HG03342 (cell line): ENCODE data around the gene NHS.
"Not testable (repeated sequence)": the region's sequence is repeated elsewhere in the genome, so short reads cannot be mapped to it uniquely, and the experiment has no call there.

ENCODE experiments used
- ATAC-seq: cut with Tn5 transposase; IDR thresholded peaks from one replicate; pipeline ENCODE4 v1.9.1; 2021; ENCODE audit warnings: mild to moderate bottlenecking, moderate library complexity; ENCODE audit not compliant: unreplicated experiment

The NHS gene

GRCh38 chrX:17443556-17443955, 68.6 kb downstream of the NHS start:
- no peak for ATAC-seq

- not testable (repeated sequence) for ATAC-seq
These were observed 71.3 kb downstream of the NHS start for GRCh38 chrX:17446269-17446668.

DNA sequence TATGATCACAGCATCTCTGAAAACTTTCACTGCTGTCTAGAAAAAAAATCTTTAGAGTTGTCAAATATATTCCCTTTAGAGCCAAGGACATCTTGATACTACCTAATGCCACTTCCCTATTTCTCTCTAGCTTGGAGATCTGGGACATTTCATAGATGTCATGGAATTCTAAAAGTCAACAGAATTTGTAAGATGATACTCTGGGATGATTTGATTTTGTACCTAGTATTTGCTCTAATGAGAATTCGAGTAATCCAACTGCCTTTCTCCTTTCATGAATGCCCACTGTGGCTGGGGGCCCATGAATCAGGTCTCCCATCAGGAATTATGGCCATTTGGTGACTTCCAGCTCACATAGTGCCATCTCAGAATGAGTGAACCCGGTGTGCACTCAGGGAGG, 73.2 kb downstream of the NHS start:
- no peak for ATAC-seq

DNA sequence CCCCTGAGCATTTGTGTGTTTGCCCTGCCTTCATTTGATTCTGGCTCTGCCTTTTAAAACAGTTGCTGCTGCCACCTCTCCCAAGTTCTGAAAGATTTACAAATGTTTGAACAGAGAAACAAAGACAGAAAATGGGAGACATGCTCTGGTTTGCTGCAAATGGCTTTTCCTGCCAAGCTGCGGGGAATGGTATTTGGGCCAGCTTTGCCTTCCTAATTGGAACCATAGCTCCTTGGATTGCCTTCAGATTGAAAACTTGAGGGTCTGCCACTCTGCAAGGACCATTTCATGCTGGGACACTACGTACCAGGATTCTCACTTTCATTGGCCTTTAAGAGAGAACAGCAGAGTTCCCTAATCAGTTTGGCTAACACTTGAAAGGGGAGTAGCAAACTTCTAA, 74.9 kb downstream of the NHS start:
- no peak for ATAC-seq

GRCh38 chrX:17453788-17454187, 78.8 kb downstream of the NHS start:
- no peak for ATAC-seq

GRCh38 chrX:17456526-17456925, 81.5 kb downstream of the NHS start:
- ATAC-seq = no peak

DNA sequence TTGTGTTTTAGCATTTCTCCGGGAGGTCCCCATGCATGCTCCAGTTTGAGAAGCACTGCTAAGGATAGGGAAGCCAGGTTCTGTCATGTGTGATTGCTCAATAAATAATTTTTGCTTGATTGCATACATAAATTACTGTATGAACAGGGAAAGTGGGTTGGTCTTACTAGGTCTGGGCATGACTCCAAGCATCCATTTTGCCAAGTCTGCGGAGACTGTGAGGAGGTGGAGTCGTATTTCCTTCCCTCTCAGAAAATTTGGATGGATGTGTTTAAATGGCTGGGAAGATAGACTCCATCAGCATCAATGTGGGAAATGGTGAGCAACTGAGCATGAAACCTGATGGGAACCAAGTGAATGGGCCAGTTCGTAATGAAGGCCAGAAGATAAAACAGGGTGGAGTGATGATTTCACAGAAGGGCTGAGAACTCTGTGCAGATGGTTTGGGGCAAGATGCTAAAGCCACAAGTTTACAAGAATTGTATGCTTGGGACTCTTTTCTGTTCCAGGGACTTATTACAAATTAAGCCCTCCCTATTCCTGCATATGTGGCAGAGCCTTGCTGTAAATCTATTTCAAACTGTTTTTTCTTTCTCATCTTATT, 84.1 kb downstream of the NHS start:
- no peak for ATAC-seq

DNA sequence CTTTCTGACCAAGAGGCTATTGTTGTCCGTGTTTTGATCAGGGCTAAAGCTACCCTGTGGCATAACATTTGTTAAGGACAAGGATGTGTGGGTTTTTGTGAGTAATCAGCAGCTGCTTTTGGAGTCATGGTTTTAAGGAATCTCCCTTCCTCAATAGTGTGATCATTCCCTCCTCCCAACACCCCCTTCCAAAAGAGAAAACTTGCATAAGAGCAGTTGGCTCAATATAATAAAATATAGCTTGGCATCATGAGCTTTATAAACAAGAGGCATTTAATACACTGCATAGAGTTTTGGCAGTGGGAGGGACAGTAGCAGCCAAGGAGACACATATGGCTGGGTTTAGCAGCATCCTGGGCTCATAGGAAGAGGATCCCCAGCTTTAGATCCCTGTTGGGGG, 84.7 kb downstream of the NHS start:
- no peak for ATAC-seq

DNA sequence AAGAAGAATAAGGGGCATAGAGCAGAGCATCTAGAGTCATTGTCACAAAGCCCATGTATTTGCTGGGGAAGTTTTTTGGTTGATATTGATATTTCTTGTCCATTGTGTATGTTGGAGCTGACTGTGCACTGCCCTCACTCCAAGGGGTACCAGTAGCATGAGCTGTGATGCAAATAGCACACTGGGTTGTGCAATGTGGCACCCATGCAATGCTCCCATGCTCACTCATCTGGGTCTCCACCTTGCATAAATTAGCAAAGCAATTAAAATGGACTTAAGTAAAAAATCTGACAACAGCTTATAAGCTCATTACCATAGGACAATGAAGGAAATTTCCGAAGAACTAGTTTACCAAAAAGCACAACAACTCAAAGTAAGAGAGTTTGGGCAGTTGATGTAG, 87.9 kb downstream of the NHS start:
- no peak for ATAC-seq

DNA sequence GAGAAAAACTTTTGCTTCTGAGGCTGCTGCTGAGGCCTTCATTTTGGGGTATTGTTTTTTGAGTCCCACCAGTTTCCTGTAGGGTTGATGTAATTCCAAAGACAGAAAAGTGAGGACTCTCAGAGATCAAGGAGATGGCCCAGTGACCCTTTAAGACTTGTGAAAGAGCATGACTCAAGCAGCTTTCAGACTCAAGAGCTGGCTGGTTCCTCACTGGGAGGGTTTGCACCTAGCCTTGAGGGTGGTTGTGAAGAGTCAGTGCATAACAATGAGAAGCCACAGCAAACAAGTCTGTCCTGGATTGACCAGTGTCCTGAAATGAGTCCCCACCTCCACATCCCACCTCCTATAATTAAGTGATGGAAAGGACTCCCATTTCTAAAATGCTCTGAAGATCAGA, 89.2 kb downstream of the NHS start:
- ATAC-seq = no peak

GRCh38 chrX:17465201-17465600, 90.2 kb downstream of the NHS start:
- no peak for ATAC-seq

- no peak for ATAC-seq
These were observed 90.8 kb downstream of the NHS start for GRCh38 chrX:17465802-17466201.

DNA sequence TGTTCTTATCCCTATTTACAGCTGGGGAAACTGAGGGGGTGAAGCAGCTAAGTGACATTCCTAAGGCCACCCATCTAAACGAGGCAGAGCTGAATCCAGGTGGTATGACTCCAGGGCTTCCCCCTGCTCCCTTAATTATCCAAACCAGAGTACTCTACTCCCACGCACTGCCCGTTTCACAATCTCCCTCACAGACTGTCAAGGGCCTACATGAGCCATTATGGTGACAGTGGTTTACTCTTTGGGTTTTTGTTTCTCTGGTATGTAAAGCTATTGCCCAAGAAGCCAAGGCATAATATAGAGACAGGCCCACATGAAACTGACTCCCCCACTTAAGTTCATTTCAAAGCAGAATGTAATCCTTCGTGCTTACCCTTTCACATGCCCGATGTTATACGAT, 95.1 kb downstream of the NHS start:
- no peak for ATAC-seq

DNA sequence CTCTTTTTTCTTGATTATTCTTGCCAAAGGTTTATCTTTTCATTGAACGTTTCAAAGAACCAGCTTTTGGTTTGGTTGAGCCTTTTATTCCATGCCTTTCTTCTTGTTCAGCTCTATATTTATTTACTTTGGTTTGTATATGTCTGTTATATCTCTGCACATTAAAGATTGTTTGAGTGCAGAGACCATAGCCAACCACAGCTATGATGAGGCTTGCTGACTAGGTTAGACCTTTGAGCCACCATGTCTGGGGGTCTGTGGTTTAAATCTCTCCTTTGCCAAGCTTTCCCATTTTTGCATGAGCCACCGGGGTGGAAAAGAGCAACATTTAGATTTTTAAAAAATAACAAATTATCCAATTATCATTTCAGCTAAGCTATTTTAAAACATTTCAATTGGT, 96.1 kb downstream of the NHS start:
- no peak for ATAC-seq

- ATAC-seq = no peak
These were observed 96.9 kb downstream of the NHS start for GRCh38 chrX:17471861-17472260.

DNA sequence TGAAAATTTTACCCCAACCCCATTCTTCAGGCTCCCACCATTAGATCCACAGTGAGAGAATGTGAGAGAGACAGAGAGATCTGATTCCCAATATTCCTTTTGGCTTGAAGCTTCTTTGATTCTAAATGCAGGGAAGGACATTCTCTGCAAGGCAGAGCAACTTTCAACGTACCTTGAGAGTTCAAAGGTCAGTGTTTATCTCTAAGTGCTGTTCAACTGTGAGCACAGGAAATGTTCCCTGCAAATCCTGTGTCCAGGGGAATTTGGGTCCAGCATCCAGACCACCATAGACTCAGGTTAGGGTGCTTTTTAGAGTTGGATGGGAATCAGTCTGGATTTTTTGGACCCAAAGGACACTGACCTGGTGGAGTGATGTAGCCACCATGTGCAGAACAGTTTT, 97.4 kb downstream of the NHS start:
- ATAC-seq = no peak

DNA sequence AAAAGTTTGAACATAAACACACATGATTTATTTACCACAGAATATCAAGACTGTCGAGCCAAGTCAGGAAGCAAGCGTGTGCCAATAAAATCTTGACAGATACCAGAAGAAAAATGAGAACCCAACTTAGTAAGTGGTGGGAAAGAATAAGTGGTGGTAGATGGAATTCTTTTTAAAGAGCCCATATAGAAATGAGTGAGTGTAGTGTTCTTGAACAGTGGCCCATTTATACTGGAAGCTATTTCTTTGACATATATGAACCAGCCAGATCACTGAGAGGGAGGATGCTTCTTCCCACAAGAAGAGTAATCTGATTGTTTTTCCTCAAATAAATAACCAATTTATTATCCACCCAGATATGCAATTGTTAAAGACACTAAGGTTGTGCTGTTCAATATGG, 98.0 kb downstream of the NHS start:
- no peak for ATAC-seq

DNA sequence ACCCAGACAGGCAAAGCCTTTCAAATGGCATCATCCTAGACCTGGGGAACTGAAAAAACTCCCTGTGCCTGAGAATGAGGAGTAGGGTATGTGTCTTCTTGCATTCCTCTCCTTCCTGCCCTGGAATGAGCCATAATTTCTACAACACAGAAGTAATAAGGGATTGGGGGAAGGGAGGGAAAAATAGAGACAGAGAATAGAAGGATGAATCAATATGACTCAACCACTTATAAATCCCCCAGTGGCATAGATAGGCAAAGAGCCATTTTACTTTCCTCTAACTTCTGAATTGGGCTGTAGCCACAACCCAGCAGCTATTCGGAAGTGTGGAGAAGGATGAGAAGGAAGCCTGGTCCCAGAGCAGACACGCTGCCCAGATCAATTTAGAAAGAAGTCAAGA, 99.9 kb downstream of the NHS start:
- no peak for ATAC-seq

DNA sequence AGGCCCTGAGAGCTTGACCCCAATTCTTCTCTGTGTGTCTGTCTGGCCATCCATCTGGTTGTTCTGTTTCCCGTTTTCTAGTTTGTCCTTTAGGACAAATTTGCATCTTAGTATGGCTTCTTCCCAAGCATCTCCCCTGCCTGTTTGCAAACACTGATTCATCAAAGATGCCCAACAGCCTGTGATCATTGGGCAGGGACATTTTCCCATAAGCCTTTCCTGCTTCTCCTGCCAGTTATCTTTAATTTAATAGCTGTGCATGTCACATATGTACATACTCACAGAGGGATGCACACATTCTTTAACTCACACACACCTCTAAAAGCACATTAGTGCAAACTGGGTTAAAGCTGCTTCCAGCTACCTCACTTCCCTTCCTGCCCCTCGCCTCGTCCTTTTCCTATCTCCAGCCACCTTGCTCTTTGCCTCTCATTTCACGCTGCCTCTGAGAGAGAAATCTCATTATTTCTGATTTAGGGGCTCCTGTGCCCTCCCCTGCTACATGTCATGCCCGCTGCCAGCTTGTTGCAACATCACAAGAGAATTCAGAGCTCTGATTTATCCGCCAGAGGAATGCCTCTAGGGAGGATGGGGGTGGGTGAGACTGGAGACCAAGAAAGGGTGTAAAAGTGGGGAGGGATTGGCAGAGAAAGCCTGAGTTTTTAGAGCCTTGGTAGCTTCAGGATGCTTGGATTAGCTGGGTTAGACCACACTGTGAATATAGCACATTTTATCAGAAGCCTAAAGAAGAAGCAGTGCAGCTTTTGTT, 100.6 kb downstream of the NHS start:
- no peak for ATAC-seq

DNA sequence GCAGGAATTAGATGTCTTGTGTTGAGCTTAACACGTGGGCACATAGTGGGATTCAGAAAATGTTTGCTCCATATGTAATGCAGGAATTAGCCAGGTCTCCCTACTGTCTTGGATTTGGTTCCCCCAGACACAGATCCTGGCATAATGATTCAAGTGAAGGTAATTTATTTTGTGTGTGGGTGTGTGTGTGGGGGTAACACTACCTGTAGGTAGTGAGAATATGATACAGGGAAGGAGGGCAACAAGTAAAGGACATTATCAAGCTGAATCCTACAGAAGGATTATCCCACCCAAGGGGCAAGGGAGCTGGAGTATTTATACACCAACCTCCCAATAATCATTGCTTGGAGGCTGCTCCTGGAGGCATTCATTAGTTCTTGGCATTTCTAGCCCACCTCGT, 101.4 kb downstream of the NHS start:
- ATAC-seq = no peak

DNA sequence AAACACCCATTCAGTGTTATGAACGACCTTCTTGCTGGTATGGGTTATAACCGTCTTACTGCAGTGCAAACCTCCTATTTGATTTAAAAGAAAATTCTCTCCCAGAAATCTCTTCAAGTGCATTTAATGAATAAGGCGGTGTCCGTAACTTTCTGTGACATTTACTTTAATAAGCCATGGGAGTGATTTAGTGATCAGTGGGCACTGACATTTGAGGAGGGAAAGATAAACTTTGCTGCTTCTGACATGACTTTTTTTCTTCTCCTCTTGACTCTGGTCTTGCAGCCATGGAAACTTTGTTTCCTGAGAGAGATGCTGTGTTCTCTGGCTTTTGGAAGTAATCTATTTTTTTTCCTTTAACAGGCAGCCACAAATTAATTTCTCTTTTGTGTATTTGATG, 106.1 kb downstream of the NHS start:
- ATAC-seq = no peak

GRCh38 chrX:17484592-17484991, 109.6 kb downstream of the NHS start:
- no peak for ATAC-seq

DNA sequence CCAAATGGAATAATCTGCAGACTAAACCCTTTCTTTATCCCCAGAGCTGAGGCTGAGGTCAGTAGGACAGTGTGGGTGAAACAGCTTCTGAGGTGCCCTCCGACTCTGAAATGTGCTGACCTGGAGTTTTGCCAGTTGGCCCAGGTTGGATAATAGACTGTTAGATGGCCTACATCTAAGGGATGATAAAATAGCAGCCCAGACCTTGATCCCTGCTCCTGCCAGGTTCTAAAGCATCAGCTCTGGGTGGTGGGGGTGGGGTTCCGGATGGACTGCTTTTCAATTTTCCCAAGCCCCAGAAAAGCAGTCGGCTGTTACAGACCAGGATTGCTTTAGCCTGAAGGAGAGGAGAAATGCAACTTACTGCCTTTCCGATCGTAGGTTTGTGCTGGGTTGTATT, 110.4 kb downstream of the NHS start:
- ATAC-seq = no peak
